WTC11 (cell line): ENCODE measurements around the gene CERS5. TPM values are rescaled to one million over a fixed set of nuclear protein-coding genes. Genes with fewer than 3 reads are reported as not detected.
"Not testable (repeated sequence)": the region's sequence is repeated elsewhere in the genome, so short reads cannot be mapped to it uniquely, and the experiment has no call there.

ENCODE experiments used
- ATAC-seq: fragments of 200-7000 bp; cut with Tn5 transposase; 2 replicates; pipeline ENCODE4 v1.10.0; 2021; ENCODE audit warnings: mild to moderate bottlenecking, moderate library complexity
- CTCF ChIA-PET: fragments of 300-600 bp; sonication (Branson Sonifier 250); formaldehyde crosslinking; loops from one replicate; lab custom pipeline; 2021; ENCODE audit warnings: antibody characterized with exemption; lab: Charles Lee
- POLR2A ChIA-PET: fragments of 350-600 bp; sonication (Branson Sonifier 250); formaldehyde crosslinking; loops from one replicate; lab custom pipeline; 2021; ENCODE audit warnings: antibody characterized with exemption; lab: Charles Lee
- DNase-seq: peaks from one replicate; pipeline ENCODE4 v3.0.0; 2021; ENCODE audit warnings: low spot score
- H3K27ac Mint-ChIP-seq: 2 replicates; pipeline ENCODE4 v1.8.0; 2021; ENCODE audit warnings: mixed read lengths
- H3K27me3 Mint-ChIP-seq: 2 replicates; pipeline ENCODE4 v1.8.0; 2021; ENCODE audit warnings: low read depth, mild to moderate bottlenecking, moderate library complexity, mixed read lengths
- H3K36me3 Mint-ChIP-seq: 2 replicates; pipeline ENCODE4 v1.8.0; 2021; ENCODE audit warnings: mixed read lengths
- H3K4me1 Mint-ChIP-seq: 2 replicates; pipeline ENCODE4 v1.8.0; 2022; ENCODE audit warnings: mixed read lengths
- H3K4me3 Mint-ChIP-seq: 2 replicates; pipeline ENCODE4 v1.8.0; 2021; ENCODE audit warnings: mild to moderate bottlenecking, moderate library complexity, mixed read lengths
- H3K9me3 Mint-ChIP-seq: 2 replicates; pipeline ENCODE4 v1.8.0; 2021; ENCODE audit warnings: mixed read lengths
- ARID4B ChIP-seq: sonication (generic); formaldehyde crosslinking; IDR thresholded peaks from 2 replicates; pipeline ENCODE4 v1.8.0; 2023; ENCODE audit warnings: missing genetic modification reagents, mild to moderate bottlenecking, borderline replicate concordance
- E2F5 ChIP-seq: sonication (generic); formaldehyde crosslinking; IDR thresholded peaks from 2 replicates; pipeline ENCODE4 v1.8.1; 2022; ENCODE audit warnings: mild to moderate bottlenecking, moderate library complexity, missing genetic modification reagents
- ETV6 ChIP-seq: sonication (generic); formaldehyde crosslinking; IDR thresholded peaks from 2 replicates; pipeline ENCODE4 v1.8.1; 2022; ENCODE audit warnings: mild to moderate bottlenecking, missing genetic modification reagents
- HMGXB4 ChIP-seq: sonication (generic); formaldehyde crosslinking; IDR thresholded peaks from 2 replicates; pipeline ENCODE4 v1.8.1; 2023; ENCODE audit warnings: mild to moderate bottlenecking, moderate library complexity, missing genetic modification reagents
- MAX ChIP-seq: sonication (generic); formaldehyde crosslinking; IDR thresholded peaks from 2 replicates; pipeline ENCODE4 v1.8.0; 2022; ENCODE audit warnings: mild to moderate bottlenecking, missing genetic modification reagents
- SMAD4 ChIP-seq: sonication (generic); formaldehyde crosslinking; IDR thresholded peaks from 2 replicates; pipeline ENCODE4 v1.8.0; 2022; ENCODE audit warnings: mild to moderate bottlenecking, missing genetic modification reagents
- USF2 ChIP-seq: sonication (generic); formaldehyde crosslinking; IDR thresholded peaks from 2 replicates; pipeline ENCODE4 v1.8.1; 2023; ENCODE audit warnings: mild to moderate bottlenecking, missing genetic modification reagents, moderate library complexity
- ZNF232 ChIP-seq: sonication (generic); formaldehyde crosslinking; IDR thresholded peaks from 2 replicates; pipeline ENCODE4 v1.8.0; 2022; ENCODE audit warnings: mild to moderate bottlenecking, missing genetic modification reagents
- ZNF532 ChIP-seq: fragments of 250-450 bp; sonication (Bioruptor Pico); IDR thresholded peaks from 2 replicates; pipeline ENCODE4 v1.9.0; 2021; ENCODE audit warnings: mild to moderate bottlenecking, borderline replicate concordance
- total RNA-seq: library from RNA; stranded (reverse); gene quantifications from 3 replicates; pipeline ENCODE4 v1.2.3, GENCODE V29; 2021

CERS5 gene
- total RNA-seq, 1 experiment from 2014 or later, result 55.8 TPM

GRCh38 chr12:50151047-50151687, 16.0 kb downstream of the CERS5 start (continued):
- TF ChIP-seq ZNF532 (CRISPR knock-in tag) (no peak), USF2 (CRISPR knock-in tag) (no peak), E2F5 (CRISPR knock-in tag) (no peak), MAX (CRISPR knock-in tag) (no peak)

GRCh38 chr12:50149311-50149710, 17.9 kb downstream of the CERS5 start:
- POLR2A ChIA-PET, result no interaction called here
- CTCF ChIA-PET, result interaction anchor here (0.6 to 3.5 kb wide), 4 partner anchors 27 to 396 kb away, joined by 3 to 15 read pairs (median 5); partner anchors contain the start of gene COX14
- Mint-ChIP-seq H3K27me3 (no peaks in the 10 kb centered on the region), H3K27ac (peak overlapping the region; percentile 32; the same call in 1 of the 2 replicates), H3K4me3 (no peak overlapping the region), H3K36me3 (no peaks in the 10 kb centered on the region), H3K9me3 (no peaks in the 10 kb centered on the region), H3K4me1 (no peaks in the 10 kb centered on the region)
- ATAC-seq (no peak), DNase-seq (no peak)
- TF ChIP-seq SMAD4, result no peak
- TF ChIP-seq ETV6 (CRISPR knock-in tag), result no peak
- no peak for TF ChIP-seq ZNF232 (CRISPR knock-in tag)

GRCh38 chr12:50148011-50148410, 19.2 kb downstream of the CERS5 start:
- H3K27ac Mint-ChIP-seq, DNase-seq, ATAC-seq, H3K27me3 Mint-ChIP-seq, H3K4me3 Mint-ChIP-seq, H3K4me1 Mint-ChIP-seq, H3K9me3 Mint-ChIP-seq, H3K36me3 Mint-ChIP-seq, POLR2A ChIA-PET: not testable (repeated sequence)
- CTCF ChIA-PET, result interaction anchor here (1.0 to 3.5 kb wide), 2 partner anchors 37 to 167 kb away, joined by 3 to 15 read pairs; partner anchors contain the start of gene COX14

- H3K27ac Mint-ChIP-seq, result no peak overlapping the region
- CTCF ChIA-PET, result interaction anchor here (0.6 to 3.5 kb wide), 4 partner anchors 9 to 180 kb away, joined by 3 to 15 read pairs (median 4); partner anchors contain the start of gene COX14
- TF ChIP-seq HMGXB4 (CRISPR knock-in tag) (no peak), ARID4B (no peak)
Measured at GRCh38 chr12:50147281-50147680, 19.9 kb downstream of the CERS5 start.

More at GRCh38 chr12:50147281-50147680, 19.9 kb downstream of the CERS5 start:
- Mint-ChIP-seq H3K4me1 (no peaks in the 10 kb centered on the region), H3K27me3 (no peaks in the 10 kb centered on the region), H3K36me3 (peaks cover 4% of the 10 kb centered on the region), H3K9me3 (no peaks in the 10 kb centered on the region), H3K4me3 (no peak overlapping the region)
- POLR2A ChIA-PET, result no interaction called here
- DNase-seq, result no peak
- no peak for ATAC-seq
